G401 (cell line): Measurements from ENCODE around the gene PLEKHG4B. TPM values are rescaled to one million over a fixed set of nuclear protein-coding genes. Genes with fewer than 3 reads are reported as not detected.
"Not testable (repeated sequence)": the region's sequence is repeated elsewhere in the genome, so short reads cannot be mapped to it uniquely, and the experiment has no call there.

Experiments
- DNase-seq: peaks from one replicate; pipeline ENCODE4 v3.0.0-alpha.2; 2015; ENCODE audit warnings: low spot score
- in situ Hi-C: cut with HindIII; loops from 2 replicates; pipeline ENCODE4 v1.10.0; 2016; ENCODE audit warnings: low sequenced_read_pairs, mixed read lengths
- total RNA-seq: library from RNA; depleted of rRNA; stranded (reverse); fragments of >200 nt; shearing (Covaris generic); gene quantifications from 2 replicates; pipeline ENCODE4 v1.2.3, GENCODE V29; 2014

Gene PLEKHG4B
- total RNA-seq, 1 experiment from 2014 or later: 4.5 TPM

GRCh38 chr5:163841-164240, 71.9 kb downstream of the PLEKHG4B start:
- in situ Hi-C loops: no loop called here
- DNase-seq: no peak

GRCh38 chr5:164244-164643, 72.3 kb downstream of the PLEKHG4B start:
- in situ Hi-C loops: no loop called here
- DNase-seq: no peak

- DNase-seq, in situ Hi-C loops: not testable (repeated sequence)
These were observed 72.8 kb downstream of the PLEKHG4B start for GRCh38 chr5:164783-165182.

- in situ Hi-C loops: no loop called here
- DNase-seq: no peak
These were observed 74.7 kb downstream of the PLEKHG4B start for GRCh38 chr5:166441-167372.

GRCh38 chr5:167511-167910, 75.5 kb downstream of the PLEKHG4B start:
- DNase-seq: no peak
- in situ Hi-C loops: no loop called here

GRCh38 chr5:167982-168660, 76.2 kb downstream of the PLEKHG4B start:
- DNase-seq: no peak
- in situ Hi-C loops: no loop called here

- DNase-seq: no peak
- in situ Hi-C loops: no loop called here
These were observed 77.2 kb downstream of the PLEKHG4B start for GRCh38 chr5:169071-169727.

- no peak for DNase-seq
- in situ Hi-C loops: no loop called here
These were observed 77.7 kb downstream of the PLEKHG4B start for GRCh38 chr5:169728-170094.

- DNase-seq: no peak
- in situ Hi-C loops: no loop called here
These were observed 79.2 kb downstream of the PLEKHG4B start for GRCh38 chr5:170971-171800.

GRCh38 chr5:171801-172331, 79.9 kb downstream of the PLEKHG4B start:
- no peak for DNase-seq

GRCh38 chr5:172421-172820, 80.5 kb downstream of the PLEKHG4B start:
- no peak for DNase-seq
- in situ Hi-C loops: no loop called here

More at GRCh38 chr5:171801-172331, 79.9 kb downstream of the PLEKHG4B start:
- in situ Hi-C loops: no loop called here

GRCh38 chr5:172841-173251, 80.9 kb downstream of the PLEKHG4B start:
- in situ Hi-C loops: no loop called here
- DNase-seq: no peak

GRCh38 chr5:173392-174290, 81.7 kb downstream of the PLEKHG4B start:
- DNase-seq: no peak
- in situ Hi-C loops: no loop called here

GRCh38 chr5:174291-174600, 82.3 kb downstream of the PLEKHG4B start:
- DNase-seq: no peak
- in situ Hi-C loops: no loop called here

GRCh38 chr5:174876-175465, 83.0 kb downstream of the PLEKHG4B start:
- no peak for DNase-seq
- in situ Hi-C loops: no loop called here

- in situ Hi-C loops: no loop called here
- DNase-seq: no peak
These were observed 84.4 kb downstream of the PLEKHG4B start for GRCh38 chr5:176296-176823.

GRCh38 chr5:178110-178509, 86.1 kb downstream of the PLEKHG4B start:
- in situ Hi-C loops: no loop called here
- DNase-seq: no peak

GRCh38 chr5:179401-179800, 87.4 kb downstream of the PLEKHG4B start:
- no peak for DNase-seq
- in situ Hi-C loops: no loop called here
